Stimulated activated CD8-positive, alpha-beta memory T cell treated with anti-CD3 and anti-CD28 coated beads, Interleukin-4, amount 100 ng/mL, for 48 hours (primary cell): ENCODE measurements around the gene NFYA.

Experiments
- DNase-seq: peaks from one replicate; pipeline ENCODE4 v3.0.0-alpha.2; 2020

The NFYA gene

DNA sequence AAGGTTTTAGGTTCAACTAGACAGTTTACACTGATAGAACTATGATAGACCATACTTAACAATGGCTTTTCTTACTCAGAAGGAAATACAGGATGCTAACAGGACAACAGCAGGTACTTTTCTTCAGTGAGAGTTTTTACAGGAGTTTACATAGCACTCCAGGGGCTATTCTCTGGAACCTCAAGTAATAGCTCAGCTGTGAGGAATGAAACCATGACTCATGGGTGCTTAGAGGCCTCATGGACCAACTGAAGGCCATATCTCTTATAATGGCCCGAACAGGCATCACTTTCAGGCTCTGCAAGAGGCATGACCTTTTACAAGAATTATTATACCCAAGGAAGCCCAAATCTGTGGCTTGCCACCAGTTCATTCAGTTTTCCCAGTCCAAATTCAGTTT lies 49.6 kb downstream of the NFYA start:
- no peak for DNase-seq

GRCh38 chr6:41122918-41123317 lies 50.1 kb downstream of the NFYA start:
- no peak for DNase-seq

- DNase-seq, result no peak
Measured at GRCh38 chr6:41125282-41125681, 52.5 kb downstream of the NFYA start.

DNA sequence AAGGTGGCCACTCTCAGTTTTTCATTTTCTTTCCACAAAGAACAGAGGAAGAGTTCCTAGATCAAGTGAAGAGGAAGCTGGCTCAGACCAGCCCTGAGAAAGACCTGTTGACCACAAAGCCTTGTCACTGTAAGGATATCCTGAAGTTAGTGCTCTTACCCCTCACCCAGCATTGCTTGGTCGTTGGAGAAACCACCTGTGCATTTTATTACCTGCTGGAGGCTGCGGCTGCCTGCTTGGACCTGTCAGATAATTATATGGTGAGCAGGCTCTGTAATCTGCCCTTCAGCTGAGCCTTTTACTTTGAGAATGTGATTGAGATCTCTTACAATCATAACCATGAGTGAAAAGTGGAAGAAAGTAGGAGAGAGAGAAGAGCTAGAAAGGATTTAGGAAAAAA lies 59.5 kb downstream of the NFYA start:
- DNase-seq, result no peak

GRCh38 chr6:41135062-41135832 lies 62.5 kb downstream of the NFYA start:
- DNase-seq, result no peak

DNA sequence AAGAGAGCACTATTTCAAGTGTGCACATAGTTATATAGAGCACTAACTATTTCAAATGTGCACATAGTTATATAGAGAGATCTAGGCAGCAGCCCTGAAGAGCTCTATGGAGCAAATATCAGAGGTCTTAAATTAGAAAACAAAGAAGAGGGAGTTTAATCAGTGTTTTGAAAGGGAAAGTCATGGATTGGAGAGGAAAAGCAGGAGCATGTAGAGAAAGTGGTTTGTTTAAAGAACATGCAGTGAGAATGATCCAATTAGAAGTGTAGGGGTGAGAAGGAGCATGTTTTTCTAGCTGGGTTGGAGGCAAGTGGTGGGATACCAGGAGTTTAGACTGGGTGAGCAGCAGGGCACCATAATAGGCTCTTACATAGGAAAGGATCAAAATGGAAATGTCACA lies 64.1 kb downstream of the NFYA start:
- no peak for DNase-seq

DNA sequence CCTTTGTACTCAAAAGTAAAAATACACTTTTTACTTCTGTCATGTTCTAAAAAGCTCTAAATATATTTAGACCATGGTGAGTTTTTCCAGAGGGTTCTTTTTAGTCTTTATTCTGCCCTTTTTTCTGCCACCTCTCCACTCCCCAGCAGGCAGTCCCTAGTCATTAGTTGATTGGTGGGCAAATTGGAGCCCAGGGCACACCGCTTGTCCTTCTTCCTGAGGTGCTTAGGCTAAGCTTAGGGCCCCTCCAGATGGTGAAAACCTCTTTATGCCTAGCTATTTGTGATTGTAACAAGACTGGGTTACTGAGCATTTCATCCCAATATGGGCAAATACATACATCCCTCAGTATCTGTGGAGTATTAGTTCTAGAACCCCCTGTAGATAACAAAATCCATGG lies 75.1 kb downstream of the NFYA start:
- DNase-seq, result no peak
